ENCODE results near the gene AHNAK.
A peak's percentile ranks its signal among the peaks of the same experiment; 100 is the strongest.
"Not testable (repeated sequence)": the region's sequence is repeated elsewhere in the genome, so short reads cannot be mapped to it uniquely, and the experiment has no call there.

Gene AHNAK

GRCh38 chr11:62402226-62402959 is 144.2 kb downstream of the AHNAK start:
- peak; percentile 54 for DNase-seq

GRCh38 chr11:62401811-62402210 is 144.8 kb downstream of the AHNAK start:
- no peak for DNase-seq

GRCh38 chr11:62401356-62401755 is 145.2 kb downstream of the AHNAK start:
- DNase-seq, result no peak

GRCh38 chr11:62400760-62401159 is 145.8 kb downstream of the AHNAK start:
- DNase-seq, result no peak

GRCh38 chr11:62400281-62400680 is 146.3 kb downstream of the AHNAK start:
- DNase-seq, result no peak

- DNase-seq, result no peak
Measured at GRCh38 chr11:62399878-62400266, 146.7 kb downstream of the AHNAK start.

- DNase-seq, result no peak
Measured at GRCh38 chr11:62399172-62399877, 147.3 kb downstream of the AHNAK start.

GRCh38 chr11:62398011-62398994 is 148.3 kb downstream of the AHNAK start:
- no peak for DNase-seq

GRCh38 chr11:62395885-62396551 is 150.6 kb downstream of the AHNAK start:
- no peak for DNase-seq

GRCh38 chr11:62394825-62395538 is 151.6 kb downstream of the AHNAK start:
- DNase-seq, result peak; percentile 32

GRCh38 chr11:62393735-62394134 is 152.9 kb downstream of the AHNAK start:
- no peak for DNase-seq

GRCh38 chr11:62393061-62393611 is 153.5 kb downstream of the AHNAK start:
- DNase-seq, result no peak

- DNase-seq, result no peak
Measured at GRCh38 chr11:62392506-62392905, 154.1 kb downstream of the AHNAK start.

GRCh38 chr11:62391642-62392425 is 154.8 kb downstream of the AHNAK start:
- no peak for DNase-seq

GRCh38 chr11:62390722-62391121 is 155.9 kb downstream of the AHNAK start:
- no peak for DNase-seq

- no peak for DNase-seq
Measured at GRCh38 chr11:62390237-62390636, 156.4 kb downstream of the AHNAK start.

GRCh38 chr11:62388999-62389398 is 157.6 kb downstream of the AHNAK start:
- no peak for DNase-seq

GRCh38 chr11:62387381-62387780 is 159.2 kb downstream of the AHNAK start:
- DNase-seq, result no peak

GRCh38 chr11:62386083-62386482 is 160.5 kb downstream of the AHNAK start:
- DNase-seq, result not testable (repeated sequence)

GRCh38 chr11:62383822-62384221 is 162.8 kb downstream of the AHNAK start:
- no peak for DNase-seq
